Articular chondrocyte of knee joint (primary cell): ENCODE results near the gene ROGDI. TPM values are rescaled to one million over a fixed set of nuclear protein-coding genes. Genes with fewer than 3 reads are reported as not detected.

Source experiments
- small RNA-seq: library from RNA; depleted of rRNA; stranded (forward); fragments of <200 nt; gene quantifications from one replicate; pipeline ENCODE3, GENCODE V24; 2012
- total RNA-seq: library from RNA; depleted of rRNA; stranded (reverse); fragments of >200 nt; gene quantifications from 2 replicates; pipeline ENCODE4 v1.2.3, GENCODE V29; 2012

ROGDI gene
- total RNA-seq, result 8.8 and 13.7 TPM in 2 replicates

DNA sequence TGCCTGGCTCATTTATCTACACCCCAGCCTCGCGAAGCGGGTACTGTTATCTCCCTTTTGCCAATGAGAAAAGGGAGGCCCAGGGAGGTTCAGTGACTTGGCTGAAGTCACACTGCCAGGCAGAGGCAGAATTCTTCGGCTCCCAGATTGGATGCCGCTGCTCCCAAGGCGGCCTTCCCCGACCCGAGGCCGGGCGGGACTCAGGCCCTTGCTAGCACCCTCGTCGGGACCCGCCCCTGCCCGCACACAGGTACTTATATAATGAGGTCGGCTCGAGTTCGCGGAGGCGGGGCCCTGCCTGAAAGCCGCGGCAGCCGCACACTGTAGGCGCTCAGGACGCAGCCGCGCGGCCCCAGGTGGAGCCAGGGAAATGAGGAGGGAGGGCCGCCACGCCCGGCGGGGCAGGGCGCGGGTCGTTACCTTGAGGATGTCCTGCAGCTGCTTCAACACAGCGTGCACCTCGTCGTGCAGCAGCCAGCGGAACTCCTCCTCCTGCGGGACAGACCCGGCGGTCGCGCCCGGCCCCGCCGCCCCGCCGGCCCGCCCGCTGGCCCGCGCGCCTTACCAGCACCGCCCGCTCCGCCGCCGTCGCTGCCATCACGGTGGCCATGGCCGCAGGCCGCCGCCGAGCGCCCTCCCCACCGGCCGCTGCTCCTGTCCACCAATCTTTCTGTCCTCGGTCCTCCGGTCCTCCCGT is at the start of gene ROGDI:
ROGDI (minus strand) TSS at position 672 of the 697 bp plus-strand sequence; CDS start at position 610, 62 bp downstream.

DNA sequence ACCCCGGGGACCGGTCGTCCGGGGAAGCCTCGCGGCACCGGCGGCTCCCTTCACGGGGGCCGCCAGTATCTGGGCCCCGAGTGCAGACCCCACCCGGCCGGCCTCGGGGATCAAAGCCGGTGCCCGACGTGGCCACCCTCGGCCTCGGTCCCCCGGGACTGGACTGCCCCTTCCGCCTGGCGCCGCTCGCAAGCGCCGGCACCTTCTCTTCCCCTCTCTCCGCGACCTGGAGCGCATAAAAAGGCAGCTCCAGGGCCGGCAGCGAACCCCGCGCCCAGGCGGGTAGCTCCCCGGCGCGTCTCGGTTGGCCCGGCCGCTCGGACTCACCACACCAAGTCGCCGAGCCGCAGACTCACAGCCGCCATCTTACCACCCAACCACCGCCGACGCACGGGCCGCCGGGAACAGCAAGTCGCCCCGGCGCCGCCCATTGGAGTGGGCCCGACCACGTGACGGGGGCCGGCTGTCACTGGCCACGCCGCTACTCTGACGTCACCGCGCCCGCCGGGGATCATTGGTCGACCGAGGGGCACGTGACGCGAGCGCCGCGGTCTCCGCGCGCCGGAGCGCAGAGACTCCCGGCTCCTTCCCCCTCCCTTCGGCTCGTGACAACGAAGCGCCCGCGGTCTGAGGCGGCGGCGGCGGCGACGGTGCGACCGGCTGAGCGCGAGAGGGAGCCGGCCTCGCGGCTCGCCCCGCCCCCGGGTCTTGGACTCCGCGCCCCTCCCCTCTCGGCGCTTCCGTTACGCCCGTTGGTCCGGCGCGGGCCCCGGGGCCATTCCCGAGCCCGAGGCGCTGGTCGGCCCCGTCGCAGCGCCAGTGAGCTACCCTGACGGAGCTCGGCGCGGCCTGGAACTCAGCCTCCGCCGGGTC is 44.7 kb upstream of the ROGDI start, which contains the start of the genes GLYR1 and UBN1:
GLYR1 (minus strand) TSS at position 388 of the 873 bp plus-strand sequence; CDS start at position 365, 23 bp downstream.
UBN1 (plus strand) TSS at position 581 of the 873 bp plus-strand sequence. CDS start 5,437 bp downstream, outside the sequence.

DNA sequence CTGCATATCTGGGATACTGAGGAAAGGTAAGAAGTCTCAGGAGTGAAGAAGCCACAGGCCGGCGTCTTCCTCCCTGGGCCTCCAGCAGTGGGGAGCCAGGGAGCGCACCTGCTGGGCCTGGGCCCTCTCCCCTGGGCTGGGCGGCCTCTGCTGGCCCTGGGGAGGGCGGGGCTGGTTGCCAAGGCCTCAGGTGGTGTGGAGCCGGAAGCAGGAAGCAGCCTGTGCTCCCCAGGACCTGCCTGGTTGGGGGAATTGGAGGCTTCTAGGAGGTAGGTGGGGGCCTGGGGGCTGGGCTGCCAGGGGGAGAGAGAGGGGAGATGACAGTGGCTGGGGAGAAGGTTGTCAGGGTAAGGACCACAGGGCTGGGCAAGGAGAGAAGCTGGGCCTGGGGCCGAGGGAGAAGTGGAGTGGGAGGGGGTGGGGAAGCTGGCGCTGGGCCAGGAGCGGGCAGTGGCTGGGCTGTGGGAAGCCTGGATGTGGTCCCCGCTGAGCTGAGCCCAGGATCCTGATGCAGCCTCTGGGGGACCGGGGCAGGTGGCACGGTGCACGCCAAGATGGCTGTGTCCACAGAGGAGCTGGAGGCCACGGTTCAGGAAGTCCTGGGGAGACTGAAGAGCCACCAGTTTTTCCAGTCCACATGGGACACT is 7.1 kb downstream of the ROGDI start, which contains the start of gene SMIM22:
SMIM22 (plus strand) TSS at position 189 of the 647 bp plus-strand sequence; CDS start at position 555, 366 bp downstream.

DNA sequence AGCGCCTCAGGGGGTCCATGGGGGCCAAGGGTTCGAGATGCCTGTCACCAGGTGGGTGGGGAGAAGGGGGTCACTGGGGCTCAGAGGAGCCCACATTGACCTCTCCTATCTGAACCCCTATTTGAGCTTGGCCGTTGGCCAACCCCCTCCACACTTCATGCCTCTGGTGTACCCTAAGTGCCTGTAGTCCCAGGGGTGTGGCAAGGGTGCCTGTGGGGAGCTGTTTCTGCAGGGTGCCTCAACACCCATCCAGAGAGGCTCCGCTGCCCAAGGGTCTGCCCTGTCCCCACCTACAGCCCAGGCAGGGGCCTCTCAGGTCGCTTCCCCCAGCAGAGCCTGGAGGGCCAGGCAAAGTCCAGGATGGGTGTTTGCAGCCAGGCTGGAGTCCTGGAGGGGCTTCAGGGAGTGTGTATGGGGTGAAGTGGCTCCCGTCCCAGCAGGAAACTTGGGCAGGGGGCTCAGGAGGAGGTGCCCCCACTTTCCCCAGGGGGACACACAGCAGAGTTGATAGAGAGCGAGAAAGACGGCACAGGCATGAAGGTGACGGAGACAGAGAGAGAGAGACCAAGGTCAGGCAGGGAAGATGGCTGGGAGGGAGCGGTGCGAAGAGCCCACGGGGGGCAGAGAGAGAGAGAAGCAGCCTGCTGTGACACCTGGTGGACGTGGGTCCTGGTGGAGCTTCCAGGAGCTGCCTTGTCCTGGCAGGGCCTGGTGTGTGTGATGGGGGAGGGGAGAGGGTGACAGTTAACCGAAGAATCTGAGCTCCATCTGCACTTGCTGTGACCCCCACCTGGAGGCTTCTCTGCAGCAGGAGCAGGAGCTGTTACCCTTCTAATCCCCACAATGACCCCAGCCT is 14.6 kb downstream of the ROGDI start, which contains the start of gene SEPTIN12:
SEPTIN12 (minus strand) TSS at position 719 of the 856 bp plus-strand sequence; CDS start at position 19, 700 bp downstream.

GRCh38 chr16:4766875-4767628 is 35.4 kb downstream of the ROGDI start, which contains the start of gene ZNF500:
ZNF500 (minus strand) TSS chr16:4767162; CDS start chr16:4765978, 1,184 bp downstream.

Small RNA genes within 50 kb of the gene (small RNA-seq; reads per million reads assigned to genes)
- not detected for gene RF00017

Other genes with a start within 250 kb of the ROGDI start
- 0.11 and 0.13 TPM in 2 replicates for gene C16orf96, start 246.3 kb downstream of the ROGDI start, total RNA-seq
- gene UBALD1, start 187.7 kb downstream of the ROGDI start, total RNA-seq, result 2.5 and 4.3 TPM in 2 replicates
- gene MGRN1, start 177.8 kb downstream of the ROGDI start, total RNA-seq, result 37.2 and 42.9 TPM in 2 replicates
- gene NUDT16L1, start 109.1 kb downstream of the ROGDI start, total RNA-seq, result 15.3 and 16.4 TPM in 2 replicates
- 22.7 and 26.3 TPM in 2 replicates for gene ANKS3, start 68.4 kb downstream of the ROGDI start, total RNA-seq
- 1.8 and 2.2 TPM in 2 replicates for gene DNAAF8, start 68.1 kb downstream of the ROGDI start, total RNA-seq
- gene ZNF500, start 35.5 kb downstream of the ROGDI start, total RNA-seq, result 11.1 and 11.3 TPM in 2 replicates
- not detected in 2 replicates for gene SEPTIN12, start 14.3 kb downstream of the ROGDI start, total RNA-seq
- gene SMIM22, start 7.3 kb downstream of the ROGDI start, total RNA-seq, result not detected in 2 replicates
- gene GLYR1, start 44.7 kb upstream of the ROGDI start, total RNA-seq, result 44.2 and 45.2 TPM in 2 replicates
- gene UBN1, start 44.8 kb upstream of the ROGDI start, total RNA-seq, result 25.6 and 31.9 TPM in 2 replicates
- 9.7 and 13.7 TPM in 2 replicates for gene PPL, start 134.5 kb upstream of the ROGDI start, total RNA-seq
- gene SEC14L5, start 155.7 kb upstream of the ROGDI start, total RNA-seq, result under 0.01 and 0.22 TPM in 2 replicates
- gene NAGPA, start 231.3 kb upstream of the ROGDI start, total RNA-seq, result 19.5 and 21.6 TPM in 2 replicates